OCI-M2 (cell line): ENCODE data around the gene FBXW9.
"Not testable (repeated sequence)": the region's sequence is repeated elsewhere in the genome, so short reads cannot be mapped to it uniquely, and the experiment has no call there.

Experiments
- DNase-seq: peaks from one replicate; lab custom pipeline; 2025; ENCODE audit not compliant: unreplicated experiment; lab: John Stamatoyannopoulos, UW

FBXW9 gene

DNA sequence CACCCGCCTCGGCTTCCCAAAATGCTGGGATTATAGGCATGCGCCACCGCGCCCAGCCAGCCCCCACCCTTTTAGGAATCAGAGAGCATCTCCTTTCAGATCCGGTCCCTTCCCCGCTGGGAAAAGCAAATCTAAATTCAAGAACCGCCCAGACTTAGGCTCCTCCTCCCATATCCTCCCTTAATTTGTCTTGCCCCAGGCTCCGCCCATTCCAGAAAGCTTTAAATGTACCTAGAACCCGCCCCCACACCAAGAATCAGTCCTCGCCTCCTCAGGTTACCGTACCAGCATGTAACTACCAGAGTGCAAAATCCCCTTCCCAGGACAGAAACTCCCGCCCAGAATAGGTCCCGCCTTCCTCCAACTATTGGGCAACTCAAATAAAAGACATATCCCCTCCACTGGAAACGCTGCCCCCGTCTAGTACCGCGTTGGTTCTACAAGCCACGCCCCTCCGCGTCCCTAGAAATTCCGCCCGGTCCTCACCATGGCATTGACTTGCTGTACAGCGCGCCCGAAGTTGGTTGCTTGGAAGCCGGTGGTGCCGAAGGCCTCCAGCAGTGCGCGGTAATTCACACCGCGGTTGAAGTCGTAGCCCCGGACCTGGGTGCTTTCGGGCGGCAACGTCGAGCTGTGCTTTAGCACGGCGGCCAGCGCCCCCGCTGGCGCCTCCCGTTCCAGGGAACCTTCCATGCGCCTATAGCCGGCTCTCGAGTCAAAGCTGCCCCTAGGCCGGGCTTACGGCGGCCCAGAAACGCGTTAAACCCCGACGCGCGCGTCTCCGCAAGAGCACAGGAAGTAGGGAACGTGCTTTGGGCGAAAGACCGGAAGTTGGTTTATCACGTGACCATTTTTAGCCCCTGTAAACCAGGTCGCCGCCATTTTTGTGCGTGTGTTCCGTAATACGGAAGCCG, 15.1 kb downstream of the FBXW9 start, which contains the start of gene DHPS:
Gene DHPS (minus strand): TSS at position 807 of the 914 bp plus-strand sequence. CDS start 114 bp downstream, at position 693.
- DNase-seq: peak; percentile 99

DNA sequence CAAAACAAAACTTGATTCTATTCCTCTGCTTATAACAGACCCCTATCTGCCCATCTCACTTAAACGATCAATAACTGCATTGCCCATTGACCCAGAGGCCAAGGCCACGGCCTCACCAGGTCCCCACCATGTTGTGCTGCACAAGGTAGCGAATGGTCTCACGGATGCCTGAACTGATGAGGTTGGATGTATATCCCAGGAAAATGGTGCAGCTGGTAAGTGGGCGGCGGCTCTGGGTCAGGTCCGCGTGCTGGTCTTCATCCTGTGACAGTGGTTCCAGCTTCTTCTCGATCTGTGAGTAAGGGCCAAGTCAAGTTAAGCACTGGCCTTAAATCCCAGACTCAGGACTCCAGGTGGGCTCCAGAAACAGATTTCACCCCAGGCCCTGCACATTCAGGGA, 16.4 kb downstream of the FBXW9 start:
- no peak for DNase-seq

DNA sequence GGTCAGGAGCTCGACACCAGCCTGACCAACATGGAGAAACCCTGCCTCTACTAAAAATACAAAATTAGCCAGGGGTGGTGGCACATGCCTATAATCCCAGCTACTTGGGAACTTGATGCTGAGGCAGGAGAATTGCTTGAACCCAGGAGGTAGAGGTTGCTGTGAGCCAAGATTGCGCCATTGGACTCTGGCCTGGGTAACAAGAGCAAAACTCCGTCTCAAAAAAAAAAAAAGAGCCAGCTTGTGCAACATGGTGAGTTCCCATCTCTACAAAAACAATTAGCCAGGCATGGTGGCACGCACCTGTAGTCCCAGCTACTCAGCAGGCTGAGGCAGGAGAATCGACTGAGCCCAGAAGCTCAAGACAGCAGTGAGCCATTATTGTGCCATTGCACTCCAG, 18.4 kb downstream of the FBXW9 start:
- DNase-seq: not testable (repeated sequence)

DNA sequence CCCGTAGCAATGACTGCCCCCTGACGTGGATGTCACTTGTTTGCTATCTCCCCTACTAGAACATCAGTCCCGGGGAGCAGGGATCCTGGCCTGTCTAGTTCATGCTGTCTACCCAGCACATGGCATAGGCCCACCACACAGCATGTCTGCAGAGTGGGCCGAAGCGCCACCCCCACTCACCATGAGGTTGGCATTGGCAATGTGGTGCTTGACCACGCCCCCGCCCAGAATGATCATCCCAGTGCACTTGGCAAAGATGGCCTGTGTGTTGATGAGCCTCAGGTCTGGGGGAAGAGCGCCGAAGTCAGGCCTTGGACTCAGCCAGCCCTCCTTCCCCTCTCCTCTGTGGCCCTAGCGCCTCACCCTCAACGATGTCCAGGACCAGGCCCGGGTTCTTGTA, 19.5 kb downstream of the FBXW9 start:
- no peak for DNase-seq

DNA sequence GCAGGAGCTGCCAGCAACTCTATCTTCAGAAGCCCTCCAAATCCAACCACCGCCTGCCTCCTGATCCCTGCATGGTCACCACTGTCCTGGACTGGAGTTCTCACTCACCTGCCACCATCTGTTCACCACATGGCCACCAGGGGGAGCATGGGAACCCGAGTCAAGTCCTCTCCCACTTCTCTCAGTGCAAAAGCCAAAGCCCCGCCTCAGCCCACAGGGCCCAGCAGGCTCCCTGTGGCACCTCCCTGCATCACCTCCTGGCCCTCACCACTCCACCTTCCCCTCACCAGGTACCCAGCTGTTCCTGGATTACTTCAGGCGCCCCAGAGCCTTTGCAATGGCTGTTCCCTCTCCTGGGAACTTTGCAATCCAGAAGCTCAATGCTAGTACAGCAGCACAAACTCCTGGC, 20.0 kb downstream of the FBXW9 start:
- peak; percentile 75 for DNase-seq

DNA sequence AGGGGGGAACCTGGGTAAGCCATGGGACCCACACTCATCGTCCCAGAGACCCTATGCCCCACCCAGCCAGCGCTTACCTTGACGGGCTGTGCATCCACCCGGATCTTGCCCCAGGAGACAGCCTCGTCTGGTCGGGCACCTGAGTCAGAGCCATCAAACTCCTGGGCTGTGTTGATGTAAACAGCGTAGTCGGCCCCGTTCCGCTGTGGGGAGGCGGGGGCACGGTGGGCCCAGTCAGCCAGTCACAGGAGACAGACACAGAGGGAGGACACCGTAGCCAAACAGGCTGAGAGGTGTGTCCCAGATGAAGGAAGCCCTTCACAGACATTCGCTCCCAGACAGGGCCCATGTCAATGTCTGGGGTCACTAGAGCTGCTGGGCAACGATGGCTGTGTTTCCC, 20.5 kb downstream of the FBXW9 start:
- no peak for DNase-seq

DNA sequence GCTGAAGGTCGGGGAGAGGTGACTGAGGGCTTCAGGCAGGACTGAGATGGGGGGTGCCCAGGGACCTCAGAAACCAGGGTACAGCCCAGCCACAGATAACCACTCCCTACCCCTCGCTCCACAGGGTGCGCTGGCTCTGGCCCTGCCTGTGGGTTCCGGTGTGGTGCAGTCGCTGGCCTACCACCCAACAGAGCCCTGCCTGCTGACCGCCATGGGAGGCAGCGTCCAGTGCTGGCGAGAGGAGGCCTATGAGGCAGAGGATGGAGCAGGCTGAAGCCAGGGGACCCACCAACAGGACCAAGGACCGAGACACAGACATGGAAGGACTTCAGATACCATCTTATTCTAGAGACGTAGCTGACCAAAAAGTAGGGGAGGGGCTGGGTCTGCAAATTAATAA, 21.0 kb downstream of the FBXW9 start:
- DNase-seq: no peak

DNA sequence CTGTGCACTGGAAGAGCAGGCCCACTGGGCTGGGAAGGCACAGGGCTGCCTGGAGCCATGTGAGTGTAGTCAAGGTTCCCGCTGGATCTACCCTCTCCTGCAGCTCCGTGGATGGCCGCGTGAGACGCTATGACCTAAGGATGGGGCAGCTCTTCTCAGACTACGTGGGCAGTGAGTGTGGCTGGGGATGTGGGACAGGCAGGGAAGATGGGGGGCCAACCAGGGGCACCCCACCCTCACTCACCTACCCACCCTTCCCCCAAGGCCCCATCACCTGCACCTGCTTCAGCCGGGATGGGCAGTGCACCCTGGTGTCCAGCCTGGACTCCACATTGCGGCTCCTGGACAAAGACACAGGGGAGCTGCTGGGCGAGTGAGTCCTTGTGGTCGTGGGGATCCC, 23.7 kb downstream of the FBXW9 start:
- DNase-seq: no peak

DNA sequence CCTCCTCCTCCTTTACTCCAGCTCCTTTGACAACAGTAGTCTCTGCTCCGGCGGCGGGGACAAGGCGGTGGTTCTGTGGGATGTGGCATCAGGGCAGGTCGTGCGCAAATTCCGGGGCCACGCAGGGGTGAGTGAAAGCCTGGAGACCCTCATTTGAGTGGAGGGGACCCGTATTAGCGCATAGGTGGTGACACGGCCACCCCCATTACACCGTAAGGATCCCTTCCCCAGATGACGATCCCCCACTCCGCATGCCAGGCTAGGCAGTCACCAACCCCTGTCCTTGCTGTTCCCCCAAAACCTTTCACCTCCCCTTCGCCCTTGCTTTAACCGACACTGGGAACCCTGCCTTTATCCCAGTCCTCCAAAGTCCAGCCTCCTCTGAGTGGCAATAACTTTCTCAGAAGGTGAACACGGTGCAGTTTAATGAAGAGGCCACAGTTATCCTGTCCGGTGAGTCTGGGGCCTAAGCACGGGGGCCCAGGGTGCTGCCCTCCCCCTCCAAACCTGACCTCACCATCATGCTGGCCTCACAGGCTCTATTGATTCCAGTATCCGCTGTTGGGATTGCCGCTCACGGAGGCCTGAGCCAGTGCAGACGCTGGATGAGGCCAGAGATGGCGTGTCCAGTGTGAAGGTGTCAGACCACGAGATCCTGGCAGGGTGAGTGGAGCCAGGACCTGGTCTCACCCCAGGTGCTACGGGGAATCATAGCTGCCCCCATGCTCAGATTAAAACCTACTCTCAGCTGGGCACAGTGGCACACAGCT, 26.1 kb downstream of the FBXW9 start:
- DNase-seq: no peak

DNA sequence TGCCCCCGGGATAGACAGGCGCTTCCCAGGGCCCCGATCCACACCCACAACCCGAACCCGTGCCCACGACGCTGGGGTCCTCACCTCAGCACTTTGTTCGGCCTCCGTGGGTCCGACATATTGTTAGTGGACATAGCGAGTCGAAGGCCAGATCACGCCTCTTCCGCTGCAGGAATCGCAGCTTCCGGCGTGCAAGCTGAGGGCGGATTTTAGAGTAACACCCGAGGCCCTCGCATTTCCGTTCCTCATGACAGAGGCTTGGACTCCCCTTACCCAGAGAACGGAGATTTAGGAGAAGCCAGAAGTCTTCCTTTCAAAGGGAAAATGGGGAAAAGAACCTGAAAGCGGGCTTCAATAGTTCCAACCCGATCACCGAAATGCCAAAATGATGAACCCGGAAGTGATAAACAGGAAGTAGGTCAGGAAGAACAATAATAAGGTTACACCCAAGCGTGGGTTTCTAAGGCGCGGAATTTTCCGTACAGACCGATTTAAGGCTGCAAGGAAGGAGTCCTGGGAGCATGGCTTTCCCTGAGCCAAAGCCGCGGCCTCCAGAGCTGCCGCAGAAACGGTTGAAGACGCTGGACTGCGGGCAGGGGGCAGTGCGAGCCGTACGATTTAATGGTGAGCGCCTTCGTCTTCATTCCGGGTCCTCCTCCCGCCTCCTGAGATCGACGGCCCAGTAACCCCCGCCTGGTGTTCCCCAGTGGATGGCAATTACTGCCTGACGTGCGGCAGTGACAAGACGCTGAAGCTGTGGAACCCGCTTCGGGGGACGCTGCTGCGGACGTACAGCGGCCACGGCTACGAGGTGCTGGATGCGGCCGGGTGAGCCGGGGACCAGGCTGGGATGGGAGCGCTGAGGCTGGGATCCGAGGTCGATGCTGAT, 26.9 kb downstream of the FBXW9 start:
- peak; percentile 96 for DNase-seq

DNA sequence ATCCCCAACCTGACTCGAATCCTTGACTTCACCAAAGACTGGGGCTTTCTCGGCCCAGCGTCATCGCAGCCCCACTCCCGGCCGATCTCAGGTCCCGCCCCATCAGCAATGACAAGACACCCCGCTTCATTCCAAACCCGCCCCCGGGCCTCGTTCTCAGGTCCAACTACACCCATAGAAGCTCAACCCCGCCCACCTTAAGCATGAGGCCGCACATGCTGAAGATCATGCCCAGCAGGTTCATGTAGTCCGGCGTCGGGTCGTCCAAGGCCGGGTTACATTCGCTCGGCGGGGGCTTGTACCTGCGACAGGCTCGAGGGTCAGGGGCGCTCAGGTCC, 27.5 kb downstream of the FBXW9 start:
- no peak for DNase-seq

DNA sequence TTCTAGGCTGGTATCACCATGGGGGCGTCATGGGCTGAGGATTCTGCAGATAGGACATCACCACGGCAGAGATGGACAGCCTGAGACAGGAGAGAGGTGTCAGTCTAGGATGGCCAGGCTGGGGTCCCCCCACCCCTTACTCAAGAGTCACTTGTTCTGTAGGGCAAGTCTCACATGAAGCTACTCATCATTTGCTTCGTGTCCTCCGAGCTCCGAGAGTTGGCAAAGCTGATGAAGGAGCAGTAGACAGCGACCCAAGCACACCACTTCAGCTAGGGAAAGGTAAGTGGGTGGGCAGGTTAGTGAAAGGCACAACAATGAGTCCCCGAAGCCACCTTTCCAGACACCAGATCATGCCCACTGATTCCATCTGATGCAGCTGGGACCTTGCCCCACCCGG, 28.1 kb downstream of the FBXW9 start:
- no peak for DNase-seq

DNA sequence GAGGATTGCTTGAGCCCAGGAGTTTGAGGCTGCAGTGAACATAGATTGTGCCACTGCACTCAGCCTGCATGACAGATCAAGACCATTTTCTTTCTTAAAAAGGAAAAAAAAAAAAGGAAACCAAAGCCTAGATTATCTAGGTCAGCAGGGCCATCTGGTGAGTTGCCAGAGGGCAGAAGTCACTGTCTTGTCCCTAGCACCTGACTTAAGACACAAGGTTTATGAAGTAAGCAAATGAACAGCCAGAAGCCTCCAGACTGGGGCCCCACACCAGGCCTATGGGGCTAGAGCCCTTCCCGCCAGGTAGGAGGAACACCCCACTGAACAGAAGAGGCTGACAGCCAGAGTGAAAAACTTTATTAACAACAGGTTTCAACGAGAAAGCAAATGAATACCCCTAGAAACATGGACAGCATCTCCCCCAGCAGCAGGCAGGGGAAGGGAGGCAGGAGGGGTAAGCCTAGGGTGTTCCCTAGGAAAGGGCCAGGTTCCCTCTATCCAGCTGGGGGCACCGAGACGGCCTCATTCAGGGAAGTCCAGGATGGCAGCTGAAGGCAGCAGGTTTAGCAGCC, 28.6 kb downstream of the FBXW9 start:
- no peak for DNase-seq

DNA sequence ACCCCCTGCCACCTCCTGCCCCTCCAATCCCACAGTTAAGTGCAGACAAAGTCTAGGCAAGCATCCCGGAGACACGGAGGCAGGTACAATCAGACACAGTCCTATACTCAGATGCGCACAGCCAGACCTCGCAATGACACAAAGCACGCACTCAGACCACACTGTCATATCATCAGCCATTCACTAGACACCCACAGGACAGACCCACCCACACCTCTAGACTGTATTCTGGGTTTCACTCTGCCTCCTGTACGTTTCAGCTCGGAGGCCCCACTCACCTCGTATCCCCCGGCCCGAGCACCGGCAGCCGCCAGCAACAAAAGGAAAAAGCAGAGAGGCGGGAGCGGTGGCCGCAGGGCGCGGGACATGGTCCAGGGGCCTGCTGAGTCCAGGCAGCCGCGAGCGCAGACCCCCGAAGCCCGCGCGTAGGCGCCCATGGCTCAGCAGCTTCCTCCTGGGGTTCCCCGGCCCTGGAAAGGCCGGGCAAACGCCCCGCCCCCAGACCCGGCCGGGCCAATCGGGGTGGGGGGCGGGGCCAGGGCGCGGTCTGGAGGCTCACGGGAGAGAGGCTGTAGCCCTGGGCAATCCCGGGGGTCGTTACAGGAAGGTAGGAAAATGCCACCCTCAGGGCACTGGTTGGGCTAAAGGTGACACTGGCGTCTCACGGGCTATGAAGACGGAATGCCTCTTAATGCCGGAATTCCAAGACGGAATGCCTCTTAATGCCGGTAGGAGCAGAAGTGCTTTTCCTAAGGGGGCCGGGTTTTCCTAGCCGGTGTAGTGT, 30.0 kb downstream of the FBXW9 start, which contains the start of the genes MAN2B1 and WDR83:
Gene MAN2B1 (minus strand): TSS at position 478 of the 784 bp plus-strand sequence. CDS start 41 bp downstream, at position 437.
Gene WDR83 (plus strand): TSS at position 543 of the 784 bp plus-strand sequence. CDS start 2,984 bp downstream, outside the sequence.
- peak; percentile 93 for DNase-seq

DNA sequence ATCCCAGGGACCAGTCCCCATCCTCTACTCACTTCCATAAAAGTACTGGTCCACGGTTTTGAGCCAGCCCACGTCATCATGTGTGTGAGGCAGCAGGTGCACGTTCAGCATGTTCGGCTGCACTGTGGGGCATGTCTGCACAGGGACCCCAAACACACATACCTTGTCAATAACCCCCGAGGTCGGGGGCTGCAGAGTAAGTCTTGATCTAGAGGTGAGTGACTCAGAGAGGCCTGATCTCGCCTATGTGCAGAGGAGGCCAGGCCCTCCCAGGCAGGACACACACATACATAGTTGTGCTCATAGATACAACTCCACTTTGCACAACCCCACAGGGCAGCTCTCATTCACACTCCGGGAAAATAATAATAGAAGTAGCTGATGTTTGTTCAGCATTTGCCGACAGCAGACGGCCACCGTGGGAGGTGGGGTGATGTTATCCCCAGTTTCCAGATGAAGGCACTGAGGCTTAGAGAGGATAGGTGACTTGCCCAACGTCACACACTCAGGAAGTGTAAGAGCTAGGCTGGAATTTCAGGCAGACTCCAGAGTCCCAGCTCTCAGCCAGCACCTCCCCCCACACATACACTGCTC, 30.7 kb downstream of the FBXW9 start:
- no peak for DNase-seq

DNA sequence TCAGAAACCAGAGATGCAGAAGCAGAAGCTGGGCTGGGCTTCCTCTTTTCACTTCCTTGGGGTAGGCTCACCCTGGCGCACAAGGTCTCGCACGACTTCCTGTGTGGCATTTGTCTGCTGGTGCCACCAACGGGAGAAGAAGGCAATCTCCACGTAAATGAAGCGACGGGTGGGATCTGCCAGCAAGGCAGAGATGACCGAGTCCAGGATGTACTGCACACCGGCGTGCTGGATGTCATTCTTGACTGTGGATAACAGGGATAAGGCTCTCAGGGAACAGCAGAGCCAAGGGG, 31.2 kb downstream of the FBXW9 start:
- no peak for DNase-seq

DNA sequence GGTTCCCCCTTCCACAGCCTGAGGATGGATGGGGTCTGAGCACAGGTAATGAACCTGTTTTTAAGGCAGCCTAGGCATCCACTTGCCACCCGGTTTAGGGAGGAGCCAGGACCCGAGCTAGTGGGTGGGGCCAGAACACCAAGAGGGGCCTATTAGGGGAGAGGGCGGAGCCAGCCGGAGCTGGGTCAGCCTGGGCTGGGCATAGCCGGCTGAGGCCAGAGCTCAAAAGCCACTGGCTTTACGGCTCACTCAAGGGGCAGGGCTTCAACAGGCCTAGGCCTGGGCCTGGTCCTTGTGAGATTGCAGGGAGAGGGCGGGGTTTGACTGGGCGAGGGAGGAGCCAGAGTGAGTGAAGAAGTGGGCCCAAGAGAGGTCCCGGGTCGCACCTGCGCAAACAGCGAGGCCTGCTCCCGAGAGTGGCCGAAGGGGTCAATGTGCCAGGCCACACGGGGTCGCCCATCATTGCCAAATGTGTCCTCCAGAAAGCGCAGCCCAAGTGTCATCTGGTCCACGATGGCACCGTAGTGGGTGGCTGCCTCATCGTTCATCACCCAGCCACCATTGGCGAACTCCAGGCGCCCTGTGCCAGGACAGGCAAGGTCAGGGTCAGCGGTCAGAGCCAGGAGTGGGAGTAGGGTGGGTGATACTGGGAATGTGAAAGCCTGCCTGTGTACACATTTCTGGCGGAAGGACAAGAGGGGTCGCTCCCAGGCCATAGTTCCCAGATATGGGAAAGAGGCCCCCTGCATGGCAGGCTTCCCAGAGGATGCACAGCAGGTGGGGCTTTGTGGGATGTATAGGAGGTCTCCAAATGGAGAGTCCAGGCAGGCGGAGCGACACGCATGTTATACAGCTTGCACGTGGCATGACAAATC, 31.8 kb downstream of the FBXW9 start:
- no peak for DNase-seq

DNA sequence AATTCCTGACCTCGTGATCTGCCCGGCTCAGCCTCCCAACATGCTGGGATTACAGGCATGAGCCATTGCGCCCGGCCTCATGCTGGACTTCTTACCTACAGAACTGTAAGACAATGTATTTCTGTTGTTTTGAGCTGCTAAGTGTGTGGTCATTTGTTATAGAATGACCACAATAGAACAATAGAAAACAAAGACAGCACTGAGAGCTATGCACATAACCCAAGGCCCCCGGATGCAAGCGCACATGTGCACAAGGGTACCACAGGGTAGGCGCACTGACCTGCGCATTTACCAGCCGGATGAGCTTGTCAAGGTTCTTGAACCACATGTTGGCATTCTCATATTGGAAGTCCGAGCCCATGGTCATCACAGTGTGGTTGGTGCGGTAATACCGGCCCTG, 35.5 kb downstream of the FBXW9 start:
- no peak for DNase-seq

DNA sequence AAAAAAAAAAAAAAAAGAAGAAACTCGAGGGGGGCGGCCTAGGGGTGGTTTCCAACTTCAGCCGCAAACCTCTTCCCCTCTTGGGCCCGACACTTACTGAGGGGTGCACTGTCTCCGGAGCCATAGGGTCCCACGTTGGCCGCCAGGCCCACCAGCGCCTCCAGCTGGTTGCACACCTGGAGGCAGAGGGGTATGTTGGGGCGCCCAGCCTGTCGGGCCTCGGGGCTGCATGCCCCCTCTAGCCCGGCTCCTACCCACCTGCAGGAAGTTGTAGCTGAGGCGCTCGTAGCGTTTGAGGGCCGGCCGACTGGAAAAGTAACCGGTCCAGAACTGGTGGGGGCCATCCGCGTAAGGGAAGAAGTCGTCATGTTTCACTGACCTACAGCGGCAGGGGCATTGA, 38.5 kb downstream of the FBXW9 start:
- no peak for DNase-seq
